AG09309 (cell line): ENCODE data around the gene KREMEN2.
A peak's percentile ranks its signal among the peaks of the same experiment; 100 is the strongest.

ENCODE experiments used
- DNase-seq: peaks from one replicate; pipeline ENCODE4 v3.0.0-alpha.2; 2010; ENCODE audit warnings: low read depth
- H3K4me3 ChIP-seq: 2 replicates; pipeline ENCODE4 v1.5.1; 2011; ENCODE audit warnings: mild to moderate bottlenecking, low read depth, low read length, moderate library complexity; ENCODE audit not compliant: control insufficient read depth
- TF ChIP-seq, protein P1 (sequence below): IDR thresholded peaks from 2 replicates; pipeline ENCODE4 v1.5.1; 2011; ENCODE audit warnings: mild to moderate bottlenecking, low read depth, low read length, inconsistent platforms; ENCODE audit not compliant: insufficient read depth, control insufficient read depth; ENCODE audit errors: missing control alignments

The KREMEN2 gene, protein sequence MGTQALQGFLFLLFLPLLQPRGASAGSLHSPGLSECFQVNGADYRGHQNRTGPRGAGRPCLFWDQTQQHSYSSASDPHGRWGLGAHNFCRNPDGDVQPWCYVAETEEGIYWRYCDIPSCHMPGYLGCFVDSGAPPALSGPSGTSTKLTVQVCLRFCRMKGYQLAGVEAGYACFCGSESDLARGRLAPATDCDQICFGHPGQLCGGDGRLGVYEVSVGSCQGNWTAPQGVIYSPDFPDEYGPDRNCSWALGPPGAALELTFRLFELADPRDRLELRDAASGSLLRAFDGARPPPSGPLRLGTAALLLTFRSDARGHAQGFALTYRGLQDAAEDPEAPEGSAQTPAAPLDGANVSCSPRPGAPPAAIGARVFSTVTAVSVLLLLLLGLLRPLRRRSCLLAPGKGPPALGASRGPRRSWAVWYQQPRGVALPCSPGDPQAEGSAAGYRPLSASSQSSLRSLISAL

DNA sequence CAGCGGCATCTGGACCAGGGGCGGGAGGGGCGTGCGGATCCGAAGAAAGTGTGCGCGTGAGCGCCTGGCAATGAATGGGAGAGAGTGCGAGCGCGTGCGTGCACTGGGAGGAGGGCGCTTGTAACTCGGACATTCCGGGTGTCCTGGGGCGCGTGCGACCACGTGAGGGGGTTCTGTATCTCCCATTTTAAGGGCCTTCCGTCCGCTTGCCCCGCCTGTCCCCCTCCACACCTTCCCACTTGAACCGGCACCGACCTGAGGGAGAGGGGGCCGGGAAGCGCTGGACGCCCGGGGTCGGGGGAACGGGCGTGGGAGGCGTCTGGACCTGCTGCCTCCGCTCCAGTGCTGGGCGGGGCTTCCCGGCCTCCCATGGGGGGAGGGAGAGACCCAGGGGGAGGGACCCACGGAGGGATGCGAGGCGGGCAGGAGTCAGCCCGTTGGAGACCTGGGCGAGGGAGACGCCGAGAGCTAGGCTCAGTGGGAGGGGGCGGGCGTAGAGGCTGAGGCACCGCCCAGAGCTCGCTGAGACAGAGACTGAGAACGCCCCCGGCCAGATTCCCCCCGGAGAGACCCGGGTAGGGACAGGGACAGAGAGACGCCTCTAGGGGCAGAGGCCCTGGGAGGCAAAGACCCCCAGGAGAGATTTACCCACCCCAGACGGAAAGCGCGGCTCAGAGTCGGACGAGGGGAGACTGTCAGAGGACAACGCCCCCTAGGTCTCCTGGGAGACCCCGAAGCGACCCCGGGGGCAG lies at the start of gene KREMEN2:
KREMEN2 (plus strand) TSS at position 553 of the 752 bp plus-strand sequence. CDS start 246 bp downstream, outside the sequence.
- no peak for DNase-seq
- TF ChIP-seq, protein P1, sequence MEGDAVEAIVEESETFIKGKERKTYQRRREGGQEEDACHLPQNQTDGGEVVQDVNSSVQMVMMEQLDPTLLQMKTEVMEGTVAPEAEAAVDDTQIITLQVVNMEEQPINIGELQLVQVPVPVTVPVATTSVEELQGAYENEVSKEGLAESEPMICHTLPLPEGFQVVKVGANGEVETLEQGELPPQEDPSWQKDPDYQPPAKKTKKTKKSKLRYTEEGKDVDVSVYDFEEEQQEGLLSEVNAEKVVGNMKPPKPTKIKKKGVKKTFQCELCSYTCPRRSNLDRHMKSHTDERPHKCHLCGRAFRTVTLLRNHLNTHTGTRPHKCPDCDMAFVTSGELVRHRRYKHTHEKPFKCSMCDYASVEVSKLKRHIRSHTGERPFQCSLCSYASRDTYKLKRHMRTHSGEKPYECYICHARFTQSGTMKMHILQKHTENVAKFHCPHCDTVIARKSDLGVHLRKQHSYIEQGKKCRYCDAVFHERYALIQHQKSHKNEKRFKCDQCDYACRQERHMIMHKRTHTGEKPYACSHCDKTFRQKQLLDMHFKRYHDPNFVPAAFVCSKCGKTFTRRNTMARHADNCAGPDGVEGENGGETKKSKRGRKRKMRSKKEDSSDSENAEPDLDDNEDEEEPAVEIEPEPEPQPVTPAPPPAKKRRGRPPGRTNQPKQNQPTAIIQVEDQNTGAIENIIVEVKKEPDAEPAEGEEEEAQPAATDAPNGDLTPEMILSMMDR = no peak
- H3K4me3 ChIP-seq = peak within 1 kb of the TSS; percentile 19

DNA sequence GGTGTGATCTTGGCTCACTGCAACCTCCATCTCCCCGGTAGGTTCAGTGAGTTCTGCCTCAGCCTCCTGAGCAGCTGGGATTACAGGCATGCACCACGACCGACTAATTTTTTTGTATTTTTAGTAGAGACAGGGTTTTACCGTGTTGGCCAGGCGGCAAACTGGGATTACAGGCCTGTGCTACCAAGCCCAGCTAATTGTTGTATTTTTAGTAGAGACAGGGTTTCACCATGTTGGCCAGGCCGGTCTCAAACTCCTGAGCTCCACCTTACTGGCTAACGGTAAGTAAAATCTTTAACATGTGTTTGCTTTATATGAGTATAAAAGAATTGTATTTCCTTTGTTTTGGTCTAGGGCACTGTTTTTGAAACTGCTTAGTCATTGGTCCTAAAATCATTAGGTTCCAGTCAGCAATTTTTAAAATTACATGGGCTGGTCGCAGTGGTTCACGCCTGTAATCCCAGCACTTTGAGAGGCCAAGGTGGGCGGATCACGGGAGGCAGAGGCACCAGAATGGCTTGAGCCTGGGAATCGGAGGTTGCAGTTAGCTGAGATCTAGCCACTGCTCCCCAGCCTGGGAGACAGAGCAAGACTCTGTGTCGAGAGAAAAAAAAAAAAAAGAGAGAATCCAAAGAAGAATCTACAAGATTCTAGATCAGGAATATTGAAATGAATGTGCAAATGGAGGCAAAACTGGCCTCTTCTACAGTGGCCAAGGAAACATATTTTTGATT lies 48.7 kb upstream of the KREMEN2 start:
- TF ChIP-seq, protein P1 = no peak
- no peak overlapping the region for H3K4me3 ChIP-seq
- no peak for DNase-seq

DNA sequence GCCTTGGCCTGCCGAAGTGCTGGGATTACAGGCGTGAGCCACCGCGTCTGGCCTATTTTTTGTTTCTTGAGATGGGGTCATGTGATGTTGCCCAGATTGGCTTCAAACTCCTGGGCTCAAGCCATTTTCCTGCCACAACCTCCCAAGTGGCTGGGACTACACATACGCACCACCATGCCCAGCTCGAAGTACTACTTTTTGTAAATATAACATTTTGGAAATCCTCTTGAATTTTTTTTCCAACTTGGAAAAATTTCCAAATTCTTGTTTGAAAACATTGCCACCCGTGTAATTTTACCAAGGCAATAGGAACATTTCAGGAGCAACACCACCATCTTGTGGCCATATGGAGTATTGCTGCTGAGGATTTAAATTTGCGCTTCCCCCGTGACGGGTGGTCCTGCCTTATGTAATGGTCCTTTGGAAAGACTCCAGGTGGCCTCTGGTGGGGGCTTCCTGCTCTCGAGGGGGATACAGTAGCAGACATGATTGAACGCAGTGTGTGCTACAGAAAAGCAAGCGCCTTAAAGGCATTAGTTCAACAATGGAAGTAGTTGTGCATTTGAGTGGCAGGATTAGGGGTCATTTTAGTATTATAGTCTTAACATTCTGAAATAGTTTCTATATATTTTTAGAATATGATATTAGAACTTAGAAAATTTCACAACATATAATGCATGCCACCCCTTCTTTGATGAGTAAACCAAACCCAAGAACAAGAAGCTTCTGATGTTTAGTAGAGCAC lies 44.4 kb upstream of the KREMEN2 start:
- TF ChIP-seq, protein P1 = peak; percentile 82
- H3K4me3 ChIP-seq = no peak overlapping the region
- DNase-seq = peak; percentile 34

DNA sequence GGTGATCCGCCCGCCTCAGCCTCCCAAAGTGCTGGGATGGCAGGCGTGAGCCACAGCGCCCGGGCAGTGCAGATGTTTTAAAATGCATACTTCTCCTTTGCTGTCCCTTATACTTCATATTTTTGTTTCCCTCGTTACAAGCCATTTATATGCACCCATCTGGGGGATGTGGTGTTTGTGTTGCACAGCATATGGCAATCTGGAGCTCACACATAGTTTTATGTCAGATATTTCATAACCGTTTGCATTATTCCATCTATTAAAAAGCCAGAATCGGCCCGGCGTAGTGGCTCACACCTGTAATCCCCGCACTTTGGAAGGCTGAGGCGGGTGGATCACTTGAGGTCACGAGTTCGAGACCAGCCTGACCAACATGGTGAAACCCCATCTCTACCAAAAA lies 40.6 kb upstream of the KREMEN2 start:
- no peak overlapping the region for H3K4me3 ChIP-seq
- TF ChIP-seq, protein P1 = no peak
- no peak for DNase-seq

DNA sequence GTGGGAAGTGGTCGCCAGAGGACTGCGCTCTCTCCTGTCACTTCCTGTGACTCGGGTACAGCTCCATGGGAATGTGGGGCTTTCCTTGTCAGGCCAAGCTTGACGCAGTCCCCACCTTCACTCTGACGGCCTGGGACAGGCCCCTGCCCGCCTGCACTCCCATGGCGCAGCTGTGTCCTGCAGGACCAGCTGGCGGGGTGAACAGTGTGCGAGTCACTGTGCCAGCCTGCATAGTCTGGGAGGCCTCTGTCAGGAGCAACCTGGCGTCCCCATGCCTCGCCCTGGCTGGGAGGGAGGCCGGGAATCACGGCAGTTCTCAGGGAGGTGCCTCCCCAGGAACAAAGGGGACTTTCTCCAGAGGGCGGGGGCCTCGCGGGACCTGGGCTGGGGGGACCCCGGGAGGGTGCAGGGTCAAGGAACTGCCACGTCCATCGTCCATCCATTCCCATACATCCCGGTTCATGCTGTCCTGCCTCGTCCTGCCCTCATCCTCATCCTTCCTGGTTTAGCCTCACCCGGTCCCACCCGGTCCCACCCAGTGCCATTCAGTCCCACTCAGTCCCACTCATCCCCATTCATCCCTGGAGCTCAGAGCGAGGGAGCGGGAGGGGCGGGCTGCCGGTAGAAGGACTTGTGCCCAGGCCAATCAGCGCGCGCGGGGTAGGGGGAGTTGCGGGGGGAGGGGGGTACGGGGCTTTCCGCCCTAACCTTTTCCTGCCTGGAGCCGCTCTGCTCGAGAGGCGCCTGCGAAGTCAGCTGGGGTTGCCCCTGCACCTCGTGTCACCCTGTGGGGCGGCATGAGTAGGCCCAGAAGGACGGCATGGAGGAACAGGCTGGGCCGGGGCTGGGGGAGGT lies 38.9 kb upstream of the KREMEN2 start:
- DNase-seq = no peak
- TF ChIP-seq, protein P1 = no peak
- H3K4me3 ChIP-seq = no peak overlapping the region
